Gastroesophageal sphincter (tissue), 4 donors: Measurements from ENCODE around the gene TBR1. TPM values are rescaled to one million over a fixed set of nuclear protein-coding genes. Genes with fewer than 3 reads are reported as not detected.

Experiments used
- ATAC-seq: fragments of 150-250 bp; one replicate; pipeline ENCODE4 v1.9.1; 2016; ENCODE audit warnings: mild to moderate bottlenecking, moderate library complexity
- H3K27ac ChIP-seq, 4 donors: fragments of 200-600 bp; sonication (generic) in 3 of 4; 1 replicate in 3 of 4; 2 replicates in 1 of 4; pipeline ENCODE4 v1.5.1; 2016 to 2019
- H3K27me3 ChIP-seq: fragments of 200-600 bp; sonication (generic); one replicate; pipeline ENCODE4 v1.5.1; 2019
- H3K36me3 ChIP-seq, 2 donors: fragments of 200-600 bp; sonication (generic); one replicate each; pipeline ENCODE4 v1.5.1; 2019; ENCODE audit warnings: control low read depth in 1 of 2
- H3K4me1 ChIP-seq, 3 donors: fragments of 200-600 bp; sonication (generic); 1 replicate in 2 of 3; 2 replicates in 1 of 3; pipeline ENCODE4 v1.5.1; 2016 to 2019; ENCODE audit warnings: control low read depth in 2 of 3
- H3K4me3 ChIP-seq, 2 donors: fragments of 200-600 bp; sonication (generic); one replicate each; pipeline ENCODE4 v1.5.1; 2019; ENCODE audit warnings: mild to moderate bottlenecking in 1 of 2, moderate library complexity in 1 of 2
- H3K9me3 ChIP-seq, 3 donors: fragments of 200-600 bp; sonication (generic); one replicate each; pipeline ENCODE4 v1.5.1; 2017 to 2019; ENCODE audit warnings: control low read depth in 2 of 3
- CTCF ChIP-seq, 4 experiments: fragments of 200-600 bp in 2 of 4; fragments of 450-650 bp in 2 of 4; sonication (generic) in 1 of 4; IDR thresholded peaks; one replicate each; pipeline ENCODE4 v1.5.1; 2017 to 2019; ENCODE audit warnings: antibody characterized with exemption in 4 of 4, mild to moderate bottlenecking in 2 of 4, moderate library complexity in 2 of 4
- EP300 ChIP-seq: sonication (generic); formaldehyde crosslinking; IDR thresholded peaks from one replicate; pipeline ENCODE4 v1.6.1; 2017; ENCODE audit warnings: antibody characterized with exemption, mild to moderate bottlenecking
- POLR2A ChIP-seq, 2 donors: fragments of 450-650 bp; IDR thresholded peaks; one replicate each; pipeline ENCODE4 v1.6.1; 2017; ENCODE audit warnings: antibody characterized with exemption in 2 of 2, mild to moderate bottlenecking in 2 of 2, moderate library complexity in 1 of 2
- POLR2AphosphoS5 ChIP-seq: sonication (generic); formaldehyde crosslinking; IDR thresholded peaks from one replicate; pipeline ENCODE4 v1.6.1; 2017; ENCODE audit warnings: antibody characterized with exemption
- WGBS, 2 donors: methylation state at CpG; one replicate each; pipeline ENCODE4 v1.1.5; 2018; ENCODE audit warnings: low coverage in 1 of 2; 5-methylcytosine and 5-hydroxymethylcytosine counted together
- total RNA-seq, 4 donors: library from RNA; depleted of rRNA; stranded (reverse); fragments of >200 nt; gene quantifications; one replicate each; pipeline ENCODE4 v1.1.0, GENCODE V29; 2016

TBR1 gene
- total RNA-seq = not detected

- Histone ChIP-seq H3K9me3 (no peaks in the 10 kb centered on the region), H3K27me3 (peaks cover 75% of the 10 kb centered on the region), H3K36me3 (no peaks in the 10 kb centered on the region), H3K4me3 (peak within 1 kb of the TSS in 1 of 2 donors; percentile 55), H3K4me1 (peaks cover 0 to 54% (median 10%) of the 10 kb centered on the region in 3 donors), H3K27ac (no peak within 1 kb of the TSS)
- ATAC-seq = no peak
- 12 to 17% methylated on average over 7 to 15 of the region's 16 CpGs for WGBS, 2 donors
- TF ChIP-seq POLR2AphosphoS5 (no peak), EP300 (no peak), CTCF (IDR thresholded peaks at IDR 0.05) (no peak), POLR2A (IDR thresholded peaks at IDR 0.05) (no peak)
Measured at GRCh38 chr2:161415987-161416707, at the start of gene TBR1. TSS of gene TBR1 (plus strand) at chr2:161416297. CDS start at chr2:161416411, 114 bp downstream.

- 73 to 77% methylated on average over 3 of the region's 3 CpGs for WGBS, 2 donors
- Histone ChIP-seq H3K36me3 (peaks cover 0 to 33% of the 10 kb centered on the region in 2 donors), H3K4me3 (no peak overlapping the region), H3K4me1 (no peaks in the 10 kb centered on the region), H3K27ac (no peak overlapping the region), H3K9me3 (peaks cover 0 to 10% (median under 1%) of the 10 kb centered on the region in 3 donors), H3K27me3 (no peaks in the 10 kb centered on the region)
- no peak for TF ChIP-seq POLR2AphosphoS5
- no peak for TF ChIP-seq EP300
- TF ChIP-seq POLR2A (IDR thresholded peaks at IDR 0.05) = no peak
- TF ChIP-seq CTCF (IDR thresholded peaks at IDR 0.05) = no peak
- ATAC-seq = no peak
Measured at GRCh38 chr2:161367675-161368074, 48.4 kb upstream of the TBR1 start.

GRCh38 chr2:161369311-161369710 lies 46.8 kb upstream of the TBR1 start:
- 72 to 88% methylated on average over 2 of the region's 2 CpGs for WGBS, 2 donors
- Histone ChIP-seq H3K9me3 (no peaks in the 10 kb centered on the region), H3K36me3 (peaks cover 0 to 33% of the 10 kb centered on the region in 2 donors), H3K4me1 (no peaks in the 10 kb centered on the region), H3K27ac (no peak overlapping the region), H3K27me3 (no peaks in the 10 kb centered on the region), H3K4me3 (no peak overlapping the region)
- TF ChIP-seq POLR2A (IDR thresholded peaks at IDR 0.05) = no peak
- TF ChIP-seq EP300 = no peak
- TF ChIP-seq CTCF (IDR thresholded peaks at IDR 0.05) = no peak
- no peak for TF ChIP-seq POLR2AphosphoS5
- no peak for ATAC-seq

- Histone ChIP-seq H3K4me3 (no peak overlapping the region), H3K4me1 (no peaks in the 10 kb centered on the region), H3K27me3 (no peaks in the 10 kb centered on the region), H3K36me3 (peaks cover 0 to 33% of the 10 kb centered on the region in 2 donors), H3K27ac (no peak overlapping the region), H3K9me3 (no peaks in the 10 kb centered on the region)
- WGBS, 2 donors = 66 to 90% methylated on average over 1 to 3 of the region's 3 CpGs
- no peak for TF ChIP-seq EP300
- no peak for TF ChIP-seq POLR2AphosphoS5
- no peak for TF ChIP-seq POLR2A (IDR thresholded peaks at IDR 0.05)
- TF ChIP-seq CTCF (IDR thresholded peaks at IDR 0.05) = no peak
- no peak for ATAC-seq
Measured at GRCh38 chr2:161370981-161371380, 45.1 kb upstream of the TBR1 start.

GRCh38 chr2:161371869-161372268 lies 44.2 kb upstream of the TBR1 start:
- no peak overlapping the region for H3K4me3 ChIP-seq
- WGBS, 2 donors = 29% methylated on average over 1 of the region's 1 CpG; no CpG with 5 or more reads in 1 of the 2 donors
- H3K36me3 ChIP-seq = peaks cover 0 to 33% of the 10 kb centered on the region in 2 donors
- H3K27ac ChIP-seq = no peak overlapping the region
- no peak for TF ChIP-seq POLR2A (IDR thresholded peaks at IDR 0.05)
- no peaks in the 10 kb centered on the region for H3K4me1 ChIP-seq
- H3K9me3 ChIP-seq = no peaks in the 10 kb centered on the region
- no peak for ATAC-seq
- no peaks in the 10 kb centered on the region for H3K27me3 ChIP-seq
